Endothelial cell (in vitro differentiated cells): ENCODE data around the gene SMC3. TPM values are rescaled to one million over a fixed set of nuclear protein-coding genes. Genes with fewer than 3 reads are reported as not detected.
A peak's percentile ranks its signal among the peaks of the same experiment; 100 is the strongest.
"Not testable (repeated sequence)": the region's sequence is repeated elsewhere in the genome, so short reads cannot be mapped to it uniquely, and the experiment has no call there.

Source experiments
- DNase-seq: peaks from one replicate; pipeline ENCODE4 v3.0.0; 2021; ENCODE audit warnings: low spot score
- H3K27ac Mint-ChIP-seq: one replicate; pipeline ENCODE4 v1.8.0; 2021; ENCODE audit warnings: mixed read lengths, inconsistent platforms; ENCODE audit not compliant: unreplicated experiment
- H3K27me3 Mint-ChIP-seq: one replicate; pipeline ENCODE4 v1.8.0; 2021; ENCODE audit warnings: mild to moderate bottlenecking, moderate library complexity, mixed read lengths, inconsistent platforms; ENCODE audit not compliant: unreplicated experiment
- H3K36me3 Mint-ChIP-seq: one replicate; pipeline ENCODE4 v1.8.0; 2021; ENCODE audit warnings: mild to moderate bottlenecking, low read depth, mixed read lengths, inconsistent platforms; ENCODE audit not compliant: unreplicated experiment
- H3K4me1 Mint-ChIP-seq: one replicate; pipeline ENCODE4 v1.8.0; 2021; ENCODE audit warnings: mild to moderate bottlenecking, mixed read lengths, inconsistent platforms; ENCODE audit not compliant: unreplicated experiment
- H3K4me3 Mint-ChIP-seq: one replicate; pipeline ENCODE4 v1.8.0; 2021; ENCODE audit warnings: mild to moderate bottlenecking, mixed read lengths, inconsistent platforms; ENCODE audit not compliant: unreplicated experiment
- H3K9me3 Mint-ChIP-seq: one replicate; pipeline ENCODE4 v1.8.0; 2021; ENCODE audit warnings: mixed read lengths, inconsistent platforms; ENCODE audit not compliant: unreplicated experiment
- total RNA-seq: library from RNA; stranded (reverse); fragmentation: NEBNext Ultra II Directional; extraction: Animal tissue kit (Norgen Biotek cat#: 25700); gene quantifications from one replicate; pipeline ENCODE4 v1.2.1, GENCODE V29; 2021; ENCODE audit not compliant: unreplicated experiment
- TF ChIP-seq, protein P1 (sequence below): fragments of 200-600 bp; sonication (generic); IDR thresholded peaks from one replicate; pipeline ENCODE4 v1.5.0; 2021; ENCODE audit warnings: antibody characterized with exemption; ENCODE audit not compliant: unreplicated experiment

The SMC3 gene
- total RNA-seq, 1 donor from 2014 or later: 36.2 TPM

GRCh38 chr10:110600487-110601101 lies 33.1 kb downstream of the SMC3 start:
- TF ChIP-seq, protein P1, sequence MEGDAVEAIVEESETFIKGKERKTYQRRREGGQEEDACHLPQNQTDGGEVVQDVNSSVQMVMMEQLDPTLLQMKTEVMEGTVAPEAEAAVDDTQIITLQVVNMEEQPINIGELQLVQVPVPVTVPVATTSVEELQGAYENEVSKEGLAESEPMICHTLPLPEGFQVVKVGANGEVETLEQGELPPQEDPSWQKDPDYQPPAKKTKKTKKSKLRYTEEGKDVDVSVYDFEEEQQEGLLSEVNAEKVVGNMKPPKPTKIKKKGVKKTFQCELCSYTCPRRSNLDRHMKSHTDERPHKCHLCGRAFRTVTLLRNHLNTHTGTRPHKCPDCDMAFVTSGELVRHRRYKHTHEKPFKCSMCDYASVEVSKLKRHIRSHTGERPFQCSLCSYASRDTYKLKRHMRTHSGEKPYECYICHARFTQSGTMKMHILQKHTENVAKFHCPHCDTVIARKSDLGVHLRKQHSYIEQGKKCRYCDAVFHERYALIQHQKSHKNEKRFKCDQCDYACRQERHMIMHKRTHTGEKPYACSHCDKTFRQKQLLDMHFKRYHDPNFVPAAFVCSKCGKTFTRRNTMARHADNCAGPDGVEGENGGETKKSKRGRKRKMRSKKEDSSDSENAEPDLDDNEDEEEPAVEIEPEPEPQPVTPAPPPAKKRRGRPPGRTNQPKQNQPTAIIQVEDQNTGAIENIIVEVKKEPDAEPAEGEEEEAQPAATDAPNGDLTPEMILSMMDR: peak; percentile 72
- DNase-seq: peak; percentile 53
- Mint-ChIP-seq H3K27me3 (no peaks in the 10 kb centered on the region), H3K4me1 (peaks cover 13% of the 10 kb centered on the region), H3K27ac (no peak overlapping the region), H3K36me3 (peaks cover 6% of the 10 kb centered on the region), H3K4me3 (no peak overlapping the region), H3K9me3 (no peaks in the 10 kb centered on the region)

DNA sequence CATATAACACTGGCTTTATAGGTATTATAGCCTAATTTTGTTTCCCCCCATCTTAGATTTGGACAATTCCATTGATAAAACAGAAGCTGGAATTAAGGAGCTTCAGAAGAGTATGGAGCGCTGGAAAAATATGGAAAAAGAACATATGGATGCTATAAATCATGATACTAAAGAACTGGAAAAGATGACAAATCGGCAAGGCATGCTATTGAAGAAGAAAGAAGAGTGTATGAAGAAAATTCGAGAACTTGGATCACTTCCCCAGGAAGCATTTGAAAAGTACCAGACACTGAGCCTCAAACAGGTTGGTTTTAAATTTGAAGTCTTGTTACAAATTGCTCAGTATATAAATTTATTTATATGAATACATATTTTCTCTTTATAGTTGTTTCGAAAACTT lies 34.1 kb downstream of the SMC3 start:
- Mint-ChIP-seq H3K27ac (no peak overlapping the region), H3K9me3 (no peaks in the 10 kb centered on the region), H3K27me3 (no peaks in the 10 kb centered on the region), H3K4me3 (no peak overlapping the region), H3K4me1 (peaks cover 13% of the 10 kb centered on the region), H3K36me3 (peaks cover 6% of the 10 kb centered on the region)
- no peak for DNase-seq
- TF ChIP-seq, protein P1: no peak

- TF ChIP-seq, protein P1: no peak
- Mint-ChIP-seq H3K9me3 (no peaks in the 10 kb centered on the region), H3K36me3 (no peaks in the 10 kb centered on the region), H3K27ac (no peak overlapping the region), H3K27me3 (no peaks in the 10 kb centered on the region), H3K4me3 (no peak overlapping the region), H3K4me1 (no peaks in the 10 kb centered on the region)
- DNase-seq: no peak
Observed at GRCh38 chr10:110608087-110608486, 40.6 kb downstream of the SMC3 start.

DNA sequence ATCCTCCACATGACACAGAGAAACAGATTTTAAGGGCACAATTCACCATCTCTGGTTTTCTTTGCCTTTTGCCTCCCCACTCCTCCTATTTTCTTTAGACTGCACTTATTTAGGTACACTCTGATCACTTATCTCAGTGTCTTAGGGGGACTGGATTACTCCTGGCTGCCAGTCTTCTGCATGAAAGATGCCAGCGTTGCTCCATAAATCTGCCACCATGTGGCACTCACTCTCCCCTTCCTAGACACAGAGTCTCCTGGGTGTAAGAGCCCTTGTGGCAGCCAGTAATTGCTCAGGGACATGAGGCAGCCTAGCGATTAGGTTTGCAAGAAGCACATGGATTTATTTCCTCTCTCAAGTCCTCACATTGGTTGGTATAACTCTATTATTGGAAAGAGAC lies 42.1 kb downstream of the SMC3 start:
- no peaks in the 10 kb centered on the region for H3K27me3 Mint-ChIP-seq
- H3K36me3 Mint-ChIP-seq: no peaks in the 10 kb centered on the region
- no peaks in the 10 kb centered on the region for H3K9me3 Mint-ChIP-seq
- no peak for DNase-seq
- no peak overlapping the region for H3K4me3 Mint-ChIP-seq
- TF ChIP-seq, protein P1: no peak
- no peaks in the 10 kb centered on the region for H3K4me1 Mint-ChIP-seq
- H3K27ac Mint-ChIP-seq: no peak overlapping the region

- no peak overlapping the region for H3K27ac Mint-ChIP-seq
- DNase-seq: peak; percentile 67
- no peaks in the 10 kb centered on the region for H3K27me3 Mint-ChIP-seq
- H3K36me3 Mint-ChIP-seq: no peaks in the 10 kb centered on the region
- no peaks in the 10 kb centered on the region for H3K4me1 Mint-ChIP-seq
- H3K9me3 Mint-ChIP-seq: no peaks in the 10 kb centered on the region
- no peak overlapping the region for H3K4me3 Mint-ChIP-seq
- TF ChIP-seq, protein P1: peak; percentile 78
Observed at GRCh38 chr10:110610308-110610774, 42.8 kb downstream of the SMC3 start.

DNA sequence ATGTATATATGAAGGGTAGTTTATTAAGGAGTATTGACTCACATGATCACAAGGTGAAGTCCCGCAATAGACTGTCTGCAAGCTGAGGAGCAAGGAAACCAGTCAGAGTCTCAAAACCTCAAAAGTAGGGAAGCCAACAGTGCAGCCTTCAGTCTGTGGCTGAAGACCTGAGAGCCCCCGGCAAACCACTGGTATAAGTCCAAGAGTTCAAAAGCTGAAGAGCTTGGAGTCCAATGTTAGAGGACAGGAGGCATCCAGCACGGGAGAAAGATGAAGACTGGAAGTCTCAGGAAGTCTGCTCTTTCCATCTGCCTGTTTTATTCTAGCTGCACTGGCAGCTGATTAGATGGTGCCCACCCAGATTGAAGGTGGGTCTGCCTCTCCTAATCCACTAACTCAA lies 43.3 kb downstream of the SMC3 start:
- H3K9me3 Mint-ChIP-seq, H3K4me3 Mint-ChIP-seq, H3K27ac Mint-ChIP-seq: not testable (repeated sequence)

More for the DNA sequence above, 43.3 kb downstream of the SMC3 start:
- not testable (repeated sequence) for DNase-seq, H3K27me3 Mint-ChIP-seq, H3K4me1 Mint-ChIP-seq, H3K36me3 Mint-ChIP-seq
